CD4-positive, alpha-beta T cell treated with Interleukin-2 at 100 ng/mL for 4 hours (primary cell): ENCODE data around the gene SLX9.
A peak's percentile ranks its signal among the peaks of the same experiment; 100 is the strongest.
"Not testable (repeated sequence)": the region's sequence is repeated elsewhere in the genome, so short reads cannot be mapped to it uniquely, and the experiment has no call there.

Experiments used
- DNase-seq: peaks from one replicate; pipeline ENCODE4 v3.0.0-alpha.2; 2020; ENCODE audit warnings: low spot score

Gene SLX9

GRCh38 chr21:44902268-44903049 is 37.4 kb upstream of the SLX9 start:
- DNase-seq = no peak

GRCh38 chr21:44903050-44903685 is 36.7 kb upstream of the SLX9 start:
- DNase-seq = no peak

GRCh38 chr21:44903689-44904088 is 36.1 kb upstream of the SLX9 start:
- no peak for DNase-seq

GRCh38 chr21:44904141-44904923 is 35.5 kb upstream of the SLX9 start:
- no peak for DNase-seq

GRCh38 chr21:44905016-44905727 is 34.7 kb upstream of the SLX9 start:
- DNase-seq = no peak

- DNase-seq = no peak
Measured at GRCh38 chr21:44905728-44906090, 34.1 kb upstream of the SLX9 start.

GRCh38 chr21:44907225-44907965 is 32.4 kb upstream of the SLX9 start:
- DNase-seq = no peak

GRCh38 chr21:44907966-44908895 is 31.6 kb upstream of the SLX9 start:
- DNase-seq = no peak

- DNase-seq = no peak
Measured at GRCh38 chr21:44908908-44909307, 30.9 kb upstream of the SLX9 start.

GRCh38 chr21:44909719-44910118 is 30.1 kb upstream of the SLX9 start:
- DNase-seq = no peak

GRCh38 chr21:44910229-44911067 is 29.4 kb upstream of the SLX9 start:
- DNase-seq = no peak

- no peak for DNase-seq
Measured at GRCh38 chr21:44911068-44911383, 28.8 kb upstream of the SLX9 start.

- peak; percentile 58 for DNase-seq
Measured at GRCh38 chr21:44911384-44912157, 28.3 kb upstream of the SLX9 start.

GRCh38 chr21:44912158-44912473 is 27.7 kb upstream of the SLX9 start:
- no peak for DNase-seq

GRCh38 chr21:44912506-44913412 is 27.1 kb upstream of the SLX9 start:
- DNase-seq = not testable (repeated sequence)

GRCh38 chr21:44913425-44914175 is 26.2 kb upstream of the SLX9 start:
- DNase-seq = no peak

- peak; percentile 64 for DNase-seq
Measured at GRCh38 chr21:44914176-44914874, 25.5 kb upstream of the SLX9 start.
